H9 (cell line): ENCODE measurements around the gene WBP2. TPM values are rescaled to one million over a fixed set of nuclear protein-coding genes. Genes with fewer than 3 reads are reported as not detected.

Experiments used
- DNase-seq: peaks from one replicate; pipeline ENCODE4 v3.0.0-alpha.2; 2017
- H2AFZ ChIP-seq: one replicate; pipeline ENCODE4 v1.6.1; 2013; ENCODE audit warnings: mild to moderate bottlenecking, low read length, control low read depth, moderate library complexity
- H2AK5ac ChIP-seq: 2 replicates; pipeline ENCODE4 v1.6.1; 2013; ENCODE audit warnings: low read length, control low read depth, mixed read lengths; ENCODE audit not compliant: insufficient read length
- H2BK120ac ChIP-seq: one replicate; pipeline ENCODE4 v1.6.1; 2013; ENCODE audit warnings: low read depth, mild to moderate bottlenecking, low read length, control low read depth, inconsistent platforms; ENCODE audit not compliant: poor library complexity, severe bottlenecking
- H2BK12ac ChIP-seq: 2 replicates; pipeline ENCODE4 v1.6.1; 2013; ENCODE audit warnings: low read length, control low read depth, mixed read lengths, low read depth; ENCODE audit not compliant: insufficient read length
- H2BK15ac ChIP-seq: 2 replicates; pipeline ENCODE4 v1.6.1; 2013; ENCODE audit warnings: low read depth, low read length, control low read depth
- H2BK20ac ChIP-seq: one replicate; pipeline ENCODE4 v1.6.1; 2013; ENCODE audit warnings: low read depth, mild to moderate bottlenecking, low read length, control low read depth, inconsistent platforms; ENCODE audit not compliant: poor library complexity, severe bottlenecking
- H2BK5ac ChIP-seq: 2 replicates; pipeline ENCODE4 v1.6.1; 2013; ENCODE audit warnings: low read length, control low read depth, mixed read lengths; ENCODE audit not compliant: insufficient read length
- H3K14ac ChIP-seq: 2 replicates; pipeline ENCODE4 v1.6.1; 2013; ENCODE audit warnings: low read length, control low read depth; ENCODE audit not compliant: insufficient read depth
- H3K18ac ChIP-seq: 2 replicates; pipeline ENCODE4 v1.6.1; 2013; ENCODE audit warnings: low read depth, mild to moderate bottlenecking, mixed read lengths, low read length, control low read depth; ENCODE audit not compliant: insufficient read length
- H3K23ac ChIP-seq: 2 replicates; pipeline ENCODE4 v1.6.1; 2013; ENCODE audit warnings: low read length, control low read depth, mixed read lengths, low read depth; ENCODE audit not compliant: insufficient read length
- H3K23me2 ChIP-seq: 2 replicates; pipeline ENCODE4 v1.6.1; 2013; ENCODE audit warnings: low read depth, mild to moderate bottlenecking, mixed read lengths, low read length, control low read depth; ENCODE audit not compliant: insufficient read length, poor library complexity, severe bottlenecking
- H3K27ac ChIP-seq: 2 replicates; pipeline ENCODE4 v1.5.1; 2013; ENCODE audit warnings: low read length, control low read depth, mixed read lengths, low read depth; ENCODE audit not compliant: insufficient read length
- H3K27me3 ChIP-seq: 2 replicates; pipeline ENCODE4 v1.6.1; 2013; ENCODE audit warnings: low read length, control low read depth, inconsistent platforms; ENCODE audit not compliant: insufficient read depth
- H3K4ac ChIP-seq: 2 replicates; pipeline ENCODE4 v1.6.1; 2013; ENCODE audit warnings: low read depth, mild to moderate bottlenecking, control low read depth, inconsistent platforms, low read length, moderate library complexity
- H3K4me1 ChIP-seq: 2 replicates; pipeline ENCODE4 v1.6.1; 2013; ENCODE audit warnings: low read length, control low read depth, inconsistent platforms; ENCODE audit not compliant: insufficient read depth
- H3K4me2 ChIP-seq: 2 replicates; pipeline ENCODE4 v1.6.1; 2013; ENCODE audit warnings: low read length, control low read depth, mixed read lengths; ENCODE audit not compliant: insufficient read length, insufficient read depth
- H3K56ac ChIP-seq: 2 replicates; pipeline ENCODE4 v1.6.1; 2013; ENCODE audit warnings: low read depth, mild to moderate bottlenecking, mixed read lengths, low read length, control low read depth; ENCODE audit not compliant: insufficient read length
- H3K79me1 ChIP-seq: 2 replicates; pipeline ENCODE4 v1.6.1; 2013; ENCODE audit warnings: low read depth, mild to moderate bottlenecking, moderate library complexity, low read length, control low read depth, inconsistent platforms; ENCODE audit not compliant: insufficient read depth, poor library complexity, severe bottlenecking
- H3K79me2 ChIP-seq: 2 replicates; pipeline ENCODE4 v1.6.1; 2013; ENCODE audit warnings: low read length, control low read depth, inconsistent platforms; ENCODE audit not compliant: insufficient read depth
- H3K9ac ChIP-seq: 2 replicates; pipeline ENCODE4 v1.6.1; 2013; ENCODE audit warnings: low read length, control low read depth, mixed read lengths; ENCODE audit not compliant: insufficient read length; ENCODE audit errors: extremely low read depth
- H3K9me3 ChIP-seq: one replicate; pipeline ENCODE4 v1.6.1; 2013; ENCODE audit warnings: low read depth, low read length, inconsistent platforms; ENCODE audit not compliant: control insufficient read depth
- H3T11ph ChIP-seq: one replicate; pipeline ENCODE4 v1.6.1; 2013; ENCODE audit warnings: mild to moderate bottlenecking, low read length, control low read depth, inconsistent platforms
- H4K20me1 ChIP-seq: one replicate; pipeline ENCODE4 v1.6.1; 2013; ENCODE audit not compliant: control insufficient read depth, insufficient read length, insufficient read depth
- H4K5ac ChIP-seq: 2 replicates; pipeline ENCODE4 v1.6.1; 2013; ENCODE audit warnings: low read depth, mild to moderate bottlenecking, mixed read lengths, low read length, control low read depth; ENCODE audit not compliant: insufficient read length
- H4K8ac ChIP-seq: replicated peaks from 2 replicates; pipeline ENCODE4 v1.6.1; 2013; ENCODE audit warnings: low read length, control low read depth, mixed read lengths, low read depth; ENCODE audit not compliant: insufficient read length
- H4K91ac ChIP-seq: 2 replicates; pipeline ENCODE4 v1.6.1; 2013; ENCODE audit warnings: low read depth, mild to moderate bottlenecking, moderate library complexity, mixed read lengths, low read length, control low read depth; ENCODE audit not compliant: insufficient read length
- H3K27ac Mint-ChIP-seq, 3 experiments: 2 replicates in 2 of 3; 3 replicates in 1 of 3; pipeline ENCODE4 v1.8.0; 2020 to 2021; ENCODE audit warnings: mixed read lengths in 3 of 3, mild to moderate bottlenecking in 1 of 3, moderate library complexity in 1 of 3
- H3K27me3 Mint-ChIP-seq: 2 replicates; pipeline ENCODE4 v1.8.0; 2021; ENCODE audit warnings: low read depth, mild to moderate bottlenecking, moderate library complexity, mixed read lengths
- H3K36me3 Mint-ChIP-seq, 3 experiments: 2 replicates in 2 of 3; 3 replicates in 1 of 3; pipeline ENCODE4 v1.8.0; 2020 to 2021; ENCODE audit warnings: low read depth in 3 of 3, mixed read lengths in 3 of 3; ENCODE audit not compliant: insufficient read depth in 1 of 3
- H3K4me1 Mint-ChIP-seq, 2 experiments: 2 replicates each; pipeline ENCODE4 v1.8.0; 2020; ENCODE audit warnings: mixed read lengths in 2 of 2
- H3K4me3 Mint-ChIP-seq, 2 experiments: 2 replicates in 1 of 2; 3 replicates in 1 of 2; pipeline ENCODE4 v1.8.0; 2020 to 2021; ENCODE audit warnings: mild to moderate bottlenecking in 2 of 2, mixed read lengths in 2 of 2, moderate library complexity in 1 of 2
- H3K9me3 Mint-ChIP-seq, 2 experiments: 2 replicates in 1 of 2; 3 replicates in 1 of 2; pipeline ENCODE4 v1.8.0; 2020; ENCODE audit warnings: mild to moderate bottlenecking in 2 of 2, mixed read lengths in 2 of 2, moderate library complexity in 1 of 2
- CTCF ChIP-seq: fragments of 200-600 bp; sonication (generic); conservative IDR thresholded peaks from 3 replicates; pipeline ENCODE4 v1.8.0; 2021; ENCODE audit warnings: antibody characterized with exemption, mild to moderate bottlenecking
- WGBS: extraction: QIAGEN DNeasy Blood & Tissue Kit; methylation state at CpG from one replicate; pipeline ENCODE4 v1.1.7; 2013; ENCODE audit warnings: missing lambda C conversion rate, low lambda C conversion rate, mixed read lengths; ENCODE audit not compliant: insufficient read length; ENCODE audit errors: extremely low coverage; 5-methylcytosine and 5-hydroxymethylcytosine counted together
- total RNA-seq: library from RNA; stranded (reverse); gene quantifications from 2 replicates; pipeline ENCODE4 v1.2.1, GENCODE V29; 2021

WBP2 gene
- total RNA-seq, 1 experiment from 2014 or later: 63.2 TPM

GRCh38 chr17:75845933-75846691 lies 9.0 kb downstream of the WBP2 start:
- Histone ChIP-seq H3K23me2 (no peaks in the 10 kb centered on the region), H3K9ac (no peak overlapping the region), H3K56ac (no peak overlapping the region), H2BK12ac (no peak overlapping the region), H2AFZ (no peak overlapping the region), H4K91ac (no peak overlapping the region), H3K9me3 (no peaks in the 10 kb centered on the region), H4K20me1 (peaks cover 2% of the 10 kb centered on the region), H2BK5ac (no peak overlapping the region), H3K79me2 (no peaks in the 10 kb centered on the region), H3K14ac (no peak overlapping the region), H3K79me1 (no peaks in the 10 kb centered on the region), H3K18ac (no peak overlapping the region), H4K5ac (no peak overlapping the region), H2BK15ac (no peak overlapping the region), H3K27ac (no peak overlapping the region), H3T11ph (no peak overlapping the region), H2BK20ac (no peak overlapping the region), H2BK120ac (no peak overlapping the region), H3K27me3 (no peaks in the 10 kb centered on the region), H3K23ac (no peak overlapping the region), H2AK5ac (no peak overlapping the region), H3K4me1 (no peaks in the 10 kb centered on the region), H3K4ac (no peak overlapping the region), H4K8ac (no peak overlapping the region), H3K4me2 (no peak overlapping the region)
- peak; percentile 53 for DNase-seq
- Mint-ChIP-seq H3K36me3 (peaks cover 22 to 53% (median 48%) of the 10 kb centered on the region in 3 experiments), H3K4me3 (no peak overlapping the region; a peak in 1 of 5 replicates), H3K4me1 (peaks cover 5 to 20% of the 10 kb centered on the region in 2 experiments; a peak in 3 of 4 replicates), H3K9me3 (no peaks in the 10 kb centered on the region), H3K27me3 (no peaks in the 10 kb centered on the region), H3K27ac (peak overlapping the region in 2 of 3 experiments; percentile 70 to 88; a peak in 3 of 7 replicates)
- TF ChIP-seq CTCF: no peak
- no CpG with 5 or more reads among the region's 22 CpGs for WGBS
